IPS-18a (cell line): ENCODE results near the gene TBCD.

Experiments
- H3K27ac ChIP-seq: one replicate; pipeline ENCODE4 v1.5.1; 2013; ENCODE audit warnings: low read length
- H3K27me3 ChIP-seq: one replicate; pipeline ENCODE4 v1.6.1; 2013; ENCODE audit warnings: mild to moderate bottlenecking, low read length; ENCODE audit not compliant: control insufficient read depth, insufficient read depth
- H3K36me3 ChIP-seq: one replicate; pipeline ENCODE4 v1.6.1; 2013; ENCODE audit warnings: low read depth, low read length; ENCODE audit not compliant: control insufficient read depth
- H3K4me1 ChIP-seq: one replicate; pipeline ENCODE4 v1.6.1; 2013; ENCODE audit warnings: low read depth, low read length; ENCODE audit not compliant: control insufficient read depth
- H3K4me3 ChIP-seq: one replicate; pipeline ENCODE4 v1.5.1; 2013; ENCODE audit warnings: low read length
- H3K9ac ChIP-seq: one replicate; pipeline ENCODE4 v1.6.1; 2013; ENCODE audit warnings: mild to moderate bottlenecking, low read length, moderate library complexity
- H3K9me3 ChIP-seq: one replicate; pipeline ENCODE4 v1.6.1; 2013; ENCODE audit warnings: low read depth, low read length; ENCODE audit not compliant: control insufficient read depth

Gene TBCD

GRCh38 chr17:82874011-82874835 is 122.4 kb downstream of the TBCD start:
- Histone ChIP-seq H3K4me1 (peaks cover 11% of the 10 kb centered on the region), H3K36me3 (peaks cover 20% of the 10 kb centered on the region), H3K9ac (no peak overlapping the region), H3K4me3 (no peak overlapping the region), H3K27me3 (no peaks in the 10 kb centered on the region), H3K27ac (no peak overlapping the region), H3K9me3 (no peaks in the 10 kb centered on the region)

- no peak overlapping the region for H3K9ac ChIP-seq
- H3K4me3 ChIP-seq = no peak overlapping the region
- no peaks in the 10 kb centered on the region for H3K27me3 ChIP-seq
- no peak overlapping the region for H3K27ac ChIP-seq
- peaks cover 11% of the 10 kb centered on the region for H3K4me1 ChIP-seq
- H3K36me3 ChIP-seq = peaks cover 14% of the 10 kb centered on the region
- H3K9me3 ChIP-seq = no peaks in the 10 kb centered on the region
Measured at GRCh38 chr17:82875407-82875856, 123.6 kb downstream of the TBCD start.

- H3K27ac ChIP-seq = no peak overlapping the region
- H3K9ac ChIP-seq = no peak overlapping the region
- H3K4me1 ChIP-seq = peaks cover 11% of the 10 kb centered on the region
- peaks cover 7% of the 10 kb centered on the region for H3K36me3 ChIP-seq
- no peaks in the 10 kb centered on the region for H3K9me3 ChIP-seq
- H3K27me3 ChIP-seq = no peaks in the 10 kb centered on the region
- no peak overlapping the region for H3K4me3 ChIP-seq
Measured at GRCh38 chr17:82876149-82876548, 124.3 kb downstream of the TBCD start.

- Histone ChIP-seq H3K4me3 (no peak overlapping the region), H3K27me3 (no peaks in the 10 kb centered on the region), H3K27ac (no peak overlapping the region), H3K9ac (no peak overlapping the region), H3K9me3 (no peaks in the 10 kb centered on the region), H3K4me1 (peaks cover 15% of the 10 kb centered on the region), H3K36me3 (peaks cover 6% of the 10 kb centered on the region)
Measured at GRCh38 chr17:82876602-82877379, 124.9 kb downstream of the TBCD start.

- H3K27me3 ChIP-seq = no peaks in the 10 kb centered on the region
- no peak overlapping the region for H3K9ac ChIP-seq
- no peak overlapping the region for H3K27ac ChIP-seq
- peaks cover 15% of the 10 kb centered on the region for H3K4me1 ChIP-seq
- no peak overlapping the region for H3K4me3 ChIP-seq
- H3K9me3 ChIP-seq = no peaks in the 10 kb centered on the region
- no peaks in the 10 kb centered on the region for H3K36me3 ChIP-seq
Measured at GRCh38 chr17:82878527-82878926, 126.7 kb downstream of the TBCD start.

- Histone ChIP-seq H3K36me3 (no peaks in the 10 kb centered on the region), H3K4me1 (peaks cover 15% of the 10 kb centered on the region), H3K27me3 (no peaks in the 10 kb centered on the region), H3K4me3 (no peak overlapping the region), H3K9ac (no peak overlapping the region), H3K27ac (no peak overlapping the region), H3K9me3 (no peaks in the 10 kb centered on the region)
Measured at GRCh38 chr17:82879241-82879640, 127.4 kb downstream of the TBCD start.

GRCh38 chr17:82880620-82881323 is 128.9 kb downstream of the TBCD start:
- Histone ChIP-seq H3K36me3 (no peaks in the 10 kb centered on the region), H3K9ac (no peak overlapping the region), H3K4me1 (peaks cover 10% of the 10 kb centered on the region), H3K27ac (no peak overlapping the region), H3K4me3 (no peak overlapping the region), H3K9me3 (no peaks in the 10 kb centered on the region), H3K27me3 (no peaks in the 10 kb centered on the region)

GRCh38 chr17:82881324-82881823 is 129.5 kb downstream of the TBCD start:
- no peak overlapping the region for H3K4me3 ChIP-seq
- H3K27ac ChIP-seq = no peak overlapping the region
- H3K9me3 ChIP-seq = no peaks in the 10 kb centered on the region
- no peak overlapping the region for H3K9ac ChIP-seq
- no peaks in the 10 kb centered on the region for H3K27me3 ChIP-seq
- no peaks in the 10 kb centered on the region for H3K36me3 ChIP-seq
- peaks cover 6% of the 10 kb centered on the region for H3K4me1 ChIP-seq

GRCh38 chr17:82881900-82882714 is 130.2 kb downstream of the TBCD start:
- Histone ChIP-seq H3K9me3 (no peaks in the 10 kb centered on the region), H3K27me3 (no peaks in the 10 kb centered on the region), H3K36me3 (no peaks in the 10 kb centered on the region), H3K4me1 (peaks cover 4% of the 10 kb centered on the region), H3K27ac (no peak overlapping the region), H3K4me3 (no peak overlapping the region), H3K9ac (no peak overlapping the region)

GRCh38 chr17:82882715-82883418 is 131.0 kb downstream of the TBCD start:
- Histone ChIP-seq H3K27ac (no peak overlapping the region), H3K4me3 (no peak overlapping the region), H3K9ac (no peak overlapping the region), H3K27me3 (no peaks in the 10 kb centered on the region), H3K4me1 (peaks cover 4% of the 10 kb centered on the region), H3K9me3 (no peaks in the 10 kb centered on the region), H3K36me3 (no peaks in the 10 kb centered on the region)
